GM12872 (cell line): ENCODE measurements around the gene DIP2C.

ENCODE experiments used
- TF ChIP-seq, protein P1 (sequence below): IDR thresholded peaks from 3 replicates; pipeline ENCODE4 v1.5.1; 2011; ENCODE audit warnings: low read depth, mild to moderate bottlenecking, low read length, moderate library complexity; ENCODE audit not compliant: insufficient read depth

The DIP2C gene

GRCh38 chr10:593421-593820 lies 96.0 kb downstream of the DIP2C start:
- TF ChIP-seq, protein P1, sequence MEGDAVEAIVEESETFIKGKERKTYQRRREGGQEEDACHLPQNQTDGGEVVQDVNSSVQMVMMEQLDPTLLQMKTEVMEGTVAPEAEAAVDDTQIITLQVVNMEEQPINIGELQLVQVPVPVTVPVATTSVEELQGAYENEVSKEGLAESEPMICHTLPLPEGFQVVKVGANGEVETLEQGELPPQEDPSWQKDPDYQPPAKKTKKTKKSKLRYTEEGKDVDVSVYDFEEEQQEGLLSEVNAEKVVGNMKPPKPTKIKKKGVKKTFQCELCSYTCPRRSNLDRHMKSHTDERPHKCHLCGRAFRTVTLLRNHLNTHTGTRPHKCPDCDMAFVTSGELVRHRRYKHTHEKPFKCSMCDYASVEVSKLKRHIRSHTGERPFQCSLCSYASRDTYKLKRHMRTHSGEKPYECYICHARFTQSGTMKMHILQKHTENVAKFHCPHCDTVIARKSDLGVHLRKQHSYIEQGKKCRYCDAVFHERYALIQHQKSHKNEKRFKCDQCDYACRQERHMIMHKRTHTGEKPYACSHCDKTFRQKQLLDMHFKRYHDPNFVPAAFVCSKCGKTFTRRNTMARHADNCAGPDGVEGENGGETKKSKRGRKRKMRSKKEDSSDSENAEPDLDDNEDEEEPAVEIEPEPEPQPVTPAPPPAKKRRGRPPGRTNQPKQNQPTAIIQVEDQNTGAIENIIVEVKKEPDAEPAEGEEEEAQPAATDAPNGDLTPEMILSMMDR, result no peak

GRCh38 chr10:593016-593415 lies 96.5 kb downstream of the DIP2C start:
- TF ChIP-seq, protein P1, result no peak

- TF ChIP-seq, protein P1, result no peak
Observed at GRCh38 chr10:591646-592045, 97.8 kb downstream of the DIP2C start.

- TF ChIP-seq, protein P1, result no peak
Observed at GRCh38 chr10:590721-591120, 98.7 kb downstream of the DIP2C start.

GRCh38 chr10:589961-590680 lies 99.3 kb downstream of the DIP2C start:
- TF ChIP-seq, protein P1, result no peak

DNA sequence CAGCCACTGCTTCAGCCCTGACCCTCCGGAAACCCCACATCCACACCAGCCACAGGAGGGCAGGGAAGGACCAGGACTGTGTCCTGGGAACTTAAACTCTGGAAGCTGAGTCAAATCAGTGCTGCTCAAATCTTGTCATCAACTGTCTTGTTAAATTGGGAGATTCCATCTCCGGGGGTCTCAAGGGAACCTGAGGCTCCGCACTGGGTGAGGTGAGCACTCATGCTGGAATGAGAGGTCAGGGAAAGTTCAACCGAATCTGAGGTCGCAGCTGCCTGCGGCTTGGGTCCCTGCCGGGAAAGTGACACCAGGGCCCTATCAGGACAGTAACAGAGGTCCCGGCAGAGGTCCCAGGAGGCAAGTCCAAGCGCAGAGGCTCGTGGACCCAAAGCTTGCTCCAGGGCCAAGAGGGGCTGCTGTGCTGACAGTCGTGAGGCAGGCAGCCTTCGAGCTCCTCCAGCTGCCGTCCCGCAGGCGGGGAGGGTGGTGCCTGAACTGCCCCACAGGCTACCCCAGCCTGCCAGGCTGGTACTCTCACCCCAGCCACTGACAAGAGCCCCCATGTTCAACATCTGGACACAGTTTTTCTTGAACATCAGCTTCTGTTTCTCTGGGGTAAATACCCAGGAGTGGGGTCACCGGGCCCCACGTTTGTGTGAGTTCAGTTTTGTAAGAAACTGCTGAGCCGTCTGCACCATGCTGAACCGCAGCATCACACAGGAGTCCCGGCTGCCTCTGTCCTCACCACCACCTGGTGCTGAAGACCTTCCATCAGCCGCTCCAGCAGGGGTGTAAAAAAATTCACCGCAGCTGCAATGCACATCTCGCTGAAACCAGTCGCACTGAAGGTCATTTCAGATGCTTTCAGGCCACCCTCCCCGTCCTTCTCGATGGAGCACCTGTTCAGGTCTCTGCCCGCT lies 101.0 kb downstream of the DIP2C start:
- TF ChIP-seq, protein P1, result no peak

- TF ChIP-seq, protein P1, result no peak
Observed at GRCh38 chr10:586716-587115, 102.8 kb downstream of the DIP2C start.
